GM23248 (cell line): ENCODE data around the gene PLEKHG3.

Source experiments
- EZH2 ChIP-seq: fragments of 200-600 bp; sonication (generic); IDR thresholded peaks from 2 replicates; pipeline ENCODE4 v1.6.1; 2018; ENCODE audit warnings: antibody characterized with exemption, mild to moderate bottlenecking; ENCODE audit not compliant: insufficient read depth, poor library complexity, severe bottlenecking
- EZH2phosphoT487 ChIP-seq: fragments of 200-600 bp; sonication (generic); IDR thresholded peaks from 2 replicates; pipeline ENCODE4 v1.6.1; 2018; ENCODE audit warnings: antibody characterized with exemption, moderate library complexity, mild to moderate bottlenecking, low read depth; ENCODE audit not compliant: insufficient read depth

GRCh38 chr14:64723691-64724577 lies 19.7 kb downstream of the PLEKHG3 start:
- no peak for TF ChIP-seq EZH2phosphoT487
- no peak for TF ChIP-seq EZH2
